Measurements from ENCODE around the gene ASTN2. TPM values are rescaled to one million over a fixed set of nuclear protein-coding genes. Genes with fewer than 3 reads are reported as not detected.

ASTN2 gene
- total and polyA plus RNA-seq, 2 experiments from 2014 or later = 7.0 to 24.6 TPM

DNA sequence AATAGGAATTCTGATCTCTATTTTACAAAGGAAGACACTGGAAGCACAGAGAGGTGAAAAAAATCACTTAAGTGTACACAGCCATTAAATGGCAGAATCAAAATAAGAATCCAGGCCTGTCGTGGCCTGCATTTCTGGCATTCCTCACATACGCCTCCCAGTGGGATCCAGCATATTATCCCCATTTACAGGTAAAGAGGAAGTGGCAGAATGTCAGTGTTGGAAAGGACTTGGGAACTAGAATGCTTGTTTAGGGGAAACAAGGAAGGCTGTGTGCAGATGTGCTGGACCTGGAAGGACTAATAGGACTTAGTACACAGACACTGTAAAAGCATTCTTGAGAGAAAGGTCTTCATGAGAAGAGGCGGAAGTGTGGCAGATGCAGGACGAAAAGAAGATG, 486.0 kb downstream of the ASTN2 start:
- Mint-ChIP-seq H3K4me1 (peaks cover 54% of the 10 kb centered on the region), H3K27ac (peak overlapping the region; percentile 96), H3K27me3 (ENCODE audit: insufficient read depth, low read depth, poor library complexity) (peaks cover 6% of the 10 kb centered on the region), H3K36me3 (ENCODE audit: low read depth) (no peaks in the 10 kb centered on the region), H3K9me3 (no peaks in the 10 kb centered on the region), H3K4me3 (peak overlapping the region; percentile 41)
- H3K27me3 ChIP-seq (ENCODE audit: insufficient read depth) = no peaks in the 10 kb centered on the region
- no peak overlapping the region for H3K4me3 ChIP-seq
- peak; percentile 91 for DNase-seq (ENCODE audit: low spot score)
- no peak overlapping the region for H2AFZ ChIP-seq
- H4K20me1 ChIP-seq (replicated peaks; ENCODE audit: insufficient read depth) = no peaks in the 10 kb centered on the region
- TF ChIP-seq, protein P1, sequence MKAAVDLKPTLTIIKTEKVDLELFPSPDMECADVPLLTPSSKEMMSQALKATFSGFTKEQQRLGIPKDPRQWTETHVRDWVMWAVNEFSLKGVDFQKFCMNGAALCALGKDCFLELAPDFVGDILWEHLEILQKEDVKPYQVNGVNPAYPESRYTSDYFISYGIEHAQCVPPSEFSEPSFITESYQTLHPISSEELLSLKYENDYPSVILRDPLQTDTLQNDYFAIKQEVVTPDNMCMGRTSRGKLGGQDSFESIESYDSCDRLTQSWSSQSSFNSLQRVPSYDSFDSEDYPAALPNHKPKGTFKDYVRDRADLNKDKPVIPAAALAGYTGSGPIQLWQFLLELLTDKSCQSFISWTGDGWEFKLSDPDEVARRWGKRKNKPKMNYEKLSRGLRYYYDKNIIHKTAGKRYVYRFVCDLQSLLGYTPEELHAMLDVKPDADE (IDR thresholded peaks at IDR 0.05) = peak; percentile 64
- peak; percentile 87; the same call in 1 of the 2 replicates for TF ChIP-seq NANOG (IDR thresholded peaks at IDR 0.05; ENCODE audit: borderline replicate concordance)
- TF ChIP-seq POLR2AphosphoS5 (IDR thresholded peaks at IDR 0.05; ENCODE audit: low read depth) = no peak
- TF ChIP-seq, protein P2, sequence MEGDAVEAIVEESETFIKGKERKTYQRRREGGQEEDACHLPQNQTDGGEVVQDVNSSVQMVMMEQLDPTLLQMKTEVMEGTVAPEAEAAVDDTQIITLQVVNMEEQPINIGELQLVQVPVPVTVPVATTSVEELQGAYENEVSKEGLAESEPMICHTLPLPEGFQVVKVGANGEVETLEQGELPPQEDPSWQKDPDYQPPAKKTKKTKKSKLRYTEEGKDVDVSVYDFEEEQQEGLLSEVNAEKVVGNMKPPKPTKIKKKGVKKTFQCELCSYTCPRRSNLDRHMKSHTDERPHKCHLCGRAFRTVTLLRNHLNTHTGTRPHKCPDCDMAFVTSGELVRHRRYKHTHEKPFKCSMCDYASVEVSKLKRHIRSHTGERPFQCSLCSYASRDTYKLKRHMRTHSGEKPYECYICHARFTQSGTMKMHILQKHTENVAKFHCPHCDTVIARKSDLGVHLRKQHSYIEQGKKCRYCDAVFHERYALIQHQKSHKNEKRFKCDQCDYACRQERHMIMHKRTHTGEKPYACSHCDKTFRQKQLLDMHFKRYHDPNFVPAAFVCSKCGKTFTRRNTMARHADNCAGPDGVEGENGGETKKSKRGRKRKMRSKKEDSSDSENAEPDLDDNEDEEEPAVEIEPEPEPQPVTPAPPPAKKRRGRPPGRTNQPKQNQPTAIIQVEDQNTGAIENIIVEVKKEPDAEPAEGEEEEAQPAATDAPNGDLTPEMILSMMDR (conservative IDR thresholded peaks at IDR 0.05; ENCODE audit: low read depth in 2 of 2) = peak in 1 of 2 experiments; percentile 6; a peak in 1 of 4 replicates
- no peak for TF ChIP-seq ZNF114 (CRISPR knock-in tag; IDR thresholded peaks at IDR 0.05)
- TF ChIP-seq, protein P3, sequence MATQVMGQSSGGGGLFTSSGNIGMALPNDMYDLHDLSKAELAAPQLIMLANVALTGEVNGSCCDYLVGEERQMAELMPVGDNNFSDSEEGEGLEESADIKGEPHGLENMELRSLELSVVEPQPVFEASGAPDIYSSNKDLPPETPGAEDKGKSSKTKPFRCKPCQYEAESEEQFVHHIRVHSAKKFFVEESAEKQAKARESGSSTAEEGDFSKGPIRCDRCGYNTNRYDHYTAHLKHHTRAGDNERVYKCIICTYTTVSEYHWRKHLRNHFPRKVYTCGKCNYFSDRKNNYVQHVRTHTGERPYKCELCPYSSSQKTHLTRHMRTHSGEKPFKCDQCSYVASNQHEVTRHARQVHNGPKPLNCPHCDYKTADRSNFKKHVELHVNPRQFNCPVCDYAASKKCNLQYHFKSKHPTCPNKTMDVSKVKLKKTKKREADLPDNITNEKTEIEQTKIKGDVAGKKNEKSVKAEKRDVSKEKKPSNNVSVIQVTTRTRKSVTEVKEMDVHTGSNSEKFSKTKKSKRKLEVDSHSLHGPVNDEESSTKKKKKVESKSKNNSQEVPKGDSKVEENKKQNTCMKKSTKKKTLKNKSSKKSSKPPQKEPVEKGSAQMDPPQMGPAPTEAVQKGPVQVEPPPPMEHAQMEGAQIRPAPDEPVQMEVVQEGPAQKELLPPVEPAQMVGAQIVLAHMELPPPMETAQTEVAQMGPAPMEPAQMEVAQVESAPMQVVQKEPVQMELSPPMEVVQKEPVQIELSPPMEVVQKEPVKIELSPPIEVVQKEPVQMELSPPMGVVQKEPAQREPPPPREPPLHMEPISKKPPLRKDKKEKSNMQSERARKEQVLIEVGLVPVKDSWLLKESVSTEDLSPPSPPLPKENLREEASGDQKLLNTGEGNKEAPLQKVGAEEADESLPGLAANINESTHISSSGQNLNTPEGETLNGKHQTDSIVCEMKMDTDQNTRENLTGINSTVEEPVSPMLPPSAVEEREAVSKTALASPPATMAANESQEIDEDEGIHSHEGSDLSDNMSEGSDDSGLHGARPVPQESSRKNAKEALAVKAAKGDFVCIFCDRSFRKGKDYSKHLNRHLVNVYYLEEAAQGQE (IDR thresholded peaks at IDR 0.05; ENCODE audit: unreplicated experiment) = no peak
- no peak for TF ChIP-seq STAT1 (IDR thresholded peaks at IDR 0.05; ENCODE audit: unreplicated experiment)
- 0 out of 2 replicates have a peak, but pooled peaks have one; percentile 5 for TF ChIP-seq CREB1 (CRISPR knock-in tag; IDR thresholded peaks at IDR 0.05; ENCODE audit: low read depth)
- H3K79me2 ChIP-seq (replicated peaks; ENCODE audit: insufficient read depth) = no peaks in the 10 kb centered on the region
- H3K4me1 ChIP-seq (ENCODE audit: insufficient read depth) = peaks cover 34% of the 10 kb centered on the region
- no peaks in the 10 kb centered on the region for H3K36me3 ChIP-seq (ENCODE audit: insufficient read depth)
- peak; percentile 88 for ATAC-seq
- H3K9me2 ChIP-seq (ENCODE audit: insufficient read depth) = peaks cover 24% of the 10 kb centered on the region
- H3K4me2 ChIP-seq = peak overlapping the region; percentile 23
- H3F3A ChIP-seq (replicated peaks; ENCODE audit: low read depth) = 0 out of 2 replicates have a peak, but pooled peaks cover 3% of the 10 kb centered on the region
- peak overlapping the region; percentile 96 for H3K27ac ChIP-seq (ENCODE audit: low read depth)

DNA sequence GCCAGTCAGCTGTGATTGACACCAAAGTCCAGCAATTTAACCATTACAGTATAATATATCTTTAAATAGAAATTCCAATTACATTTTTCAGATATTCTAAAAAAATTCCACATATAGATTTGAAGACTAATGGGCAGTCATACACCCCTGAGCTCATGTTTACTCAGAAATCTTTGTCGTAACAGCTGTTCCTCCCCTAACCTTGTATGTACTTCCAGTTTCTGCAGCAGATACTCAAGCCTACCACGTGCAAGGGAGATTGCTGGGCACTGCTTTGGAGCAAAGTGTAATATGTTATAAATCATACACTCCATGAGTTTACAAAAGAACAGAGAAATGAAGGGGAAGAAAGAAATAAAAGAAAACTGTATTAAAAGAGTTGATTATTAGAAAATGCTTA, 486.6 kb downstream of the ASTN2 start:
- Mint-ChIP-seq H3K4me1 (peaks cover 52% of the 10 kb centered on the region), H3K4me3 (peak overlapping the region; percentile 13; the same call in 1 of the 3 replicates), H3K27me3 (ENCODE audit: insufficient read depth, low read depth, poor library complexity) (peaks cover 5% of the 10 kb centered on the region), H3K9me3 (no peaks in the 10 kb centered on the region), H3K36me3 (ENCODE audit: low read depth) (no peaks in the 10 kb centered on the region), H3K27ac (peak overlapping the region; percentile 96)
- Histone ChIP-seq H3K79me2 (replicated peaks; ENCODE audit: insufficient read depth) (no peaks in the 10 kb centered on the region), H2AFZ (no peak overlapping the region), H3K9me2 (ENCODE audit: insufficient read depth) (peaks cover 29% of the 10 kb centered on the region), H3K27me3 (ENCODE audit: insufficient read depth) (no peaks in the 10 kb centered on the region), H3K4me3 (no peak overlapping the region), H3K27ac (ENCODE audit: low read depth) (peak overlapping the region; percentile 96), H4K20me1 (replicated peaks; ENCODE audit: insufficient read depth) (no peaks in the 10 kb centered on the region), H3K4me1 (ENCODE audit: insufficient read depth) (peaks cover 34% of the 10 kb centered on the region), H3K4me2 (peak overlapping the region; percentile 6), H3K36me3 (ENCODE audit: insufficient read depth) (no peaks in the 10 kb centered on the region), H3F3A (replicated peaks; ENCODE audit: low read depth) (0 out of 2 replicates have a peak, but pooled peaks cover 3% of the 10 kb centered on the region)
- peak; percentile 13; the same call in 1 of the 3 replicates for ATAC-seq
- TF ChIP-seq STAT1 (IDR thresholded peaks at IDR 0.05; ENCODE audit: unreplicated experiment) (no peak), NANOG (IDR thresholded peaks at IDR 0.05; ENCODE audit: borderline replicate concordance) (no peak), JUNB (IDR thresholded peaks at IDR 0.05; ENCODE audit: unreplicated experiment) (no peak), ZNF331 (CRISPR knock-in tag; IDR thresholded peaks at IDR 0.05; ENCODE audit: low read depth) (no peak), EZH2 (IDR thresholded peaks at IDR 0.05; ENCODE audit: low read depth, unreplicated experiment) (no peak), POLR2AphosphoS5 (IDR thresholded peaks at IDR 0.05; ENCODE audit: low read depth) (no peak), ZNF114 (CRISPR knock-in tag; IDR thresholded peaks at IDR 0.05) (no peak)
- TF ChIP-seq, protein P3 (IDR thresholded peaks at IDR 0.05; ENCODE audit: unreplicated experiment) = no peak
- TF ChIP-seq, protein P2 (conservative IDR thresholded peaks at IDR 0.05; ENCODE audit: low read depth in 2 of 2) = no peak
- DNase-seq (ENCODE audit: low spot score) = no peak

All from GM23338 (cell line).